ENCODE data around the gene FOLR1. TPM values are rescaled to one million over a fixed set of nuclear protein-coding genes. Genes with fewer than 3 reads are reported as not detected.
"Not testable (repeated sequence)": the region's sequence is repeated elsewhere in the genome, so short reads cannot be mapped to it uniquely, and the experiment has no call there.

FOLR1 gene
- total RNA-seq, 1 experiment from 2014 or later: 0.40 TPM

DNA sequence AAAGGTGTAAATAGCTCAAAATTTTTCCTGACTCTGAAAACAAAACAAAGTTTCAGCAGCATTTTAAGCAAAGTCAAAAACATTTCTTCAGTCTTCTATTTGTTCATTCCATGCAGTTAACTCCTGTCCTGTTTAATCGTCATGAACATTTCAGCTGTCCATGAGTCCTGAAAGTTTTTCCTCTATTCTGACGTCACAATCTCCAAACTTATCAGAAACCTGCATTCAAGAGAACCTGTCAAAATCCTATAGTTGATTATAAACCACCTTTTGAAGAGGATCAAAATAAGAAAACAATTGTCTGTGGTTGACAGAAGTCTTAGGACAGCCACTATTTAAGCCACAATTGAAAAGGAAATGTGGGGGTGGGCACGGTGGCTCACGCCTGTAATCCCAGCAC, 41.1 kb upstream of the FOLR1 start:
- intact Hi-C loops (cut with micrococcal nuclease): no loop called here
- ChIA-PET POLR2A (interaction anchor here (0.7 to 1.3 kb wide), 3 partner anchors 8 to 92 kb away, joined by 3 read pairs; no protein-coding TSS in a partner anchor), CTCF (interaction anchor here (0.7 kb wide), 1 partner anchor 280 kb away, joined by 5 read pairs; no protein-coding TSS in a partner anchor)
- no TSS peak for BruUV-seq (replicated peaks)
- Mint-ChIP-seq H3K4me3 (ENCODE audit: unreplicated experiment) (no peak overlapping the region), H3K27me3 (ENCODE audit: insufficient read depth, unreplicated experiment) (no peaks in the 10 kb centered on the region), H3K36me3 (ENCODE audit: insufficient read depth, unreplicated experiment) (no peaks in the 10 kb centered on the region), H3K27ac (ENCODE audit: low read depth, unreplicated experiment) (no peak overlapping the region), H3K4me1 (ENCODE audit: insufficient read depth, unreplicated experiment) (no peaks in the 10 kb centered on the region), H3K9me3 (ENCODE audit: unreplicated experiment) (no peaks in the 10 kb centered on the region)
- TF ChIP-seq, protein P1, sequence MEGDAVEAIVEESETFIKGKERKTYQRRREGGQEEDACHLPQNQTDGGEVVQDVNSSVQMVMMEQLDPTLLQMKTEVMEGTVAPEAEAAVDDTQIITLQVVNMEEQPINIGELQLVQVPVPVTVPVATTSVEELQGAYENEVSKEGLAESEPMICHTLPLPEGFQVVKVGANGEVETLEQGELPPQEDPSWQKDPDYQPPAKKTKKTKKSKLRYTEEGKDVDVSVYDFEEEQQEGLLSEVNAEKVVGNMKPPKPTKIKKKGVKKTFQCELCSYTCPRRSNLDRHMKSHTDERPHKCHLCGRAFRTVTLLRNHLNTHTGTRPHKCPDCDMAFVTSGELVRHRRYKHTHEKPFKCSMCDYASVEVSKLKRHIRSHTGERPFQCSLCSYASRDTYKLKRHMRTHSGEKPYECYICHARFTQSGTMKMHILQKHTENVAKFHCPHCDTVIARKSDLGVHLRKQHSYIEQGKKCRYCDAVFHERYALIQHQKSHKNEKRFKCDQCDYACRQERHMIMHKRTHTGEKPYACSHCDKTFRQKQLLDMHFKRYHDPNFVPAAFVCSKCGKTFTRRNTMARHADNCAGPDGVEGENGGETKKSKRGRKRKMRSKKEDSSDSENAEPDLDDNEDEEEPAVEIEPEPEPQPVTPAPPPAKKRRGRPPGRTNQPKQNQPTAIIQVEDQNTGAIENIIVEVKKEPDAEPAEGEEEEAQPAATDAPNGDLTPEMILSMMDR (IDR thresholded peaks at IDR 0.05; ENCODE audit: unreplicated experiment): no peak
- no peak for DNase-seq (ENCODE audit: unreplicated experiment)

DNA sequence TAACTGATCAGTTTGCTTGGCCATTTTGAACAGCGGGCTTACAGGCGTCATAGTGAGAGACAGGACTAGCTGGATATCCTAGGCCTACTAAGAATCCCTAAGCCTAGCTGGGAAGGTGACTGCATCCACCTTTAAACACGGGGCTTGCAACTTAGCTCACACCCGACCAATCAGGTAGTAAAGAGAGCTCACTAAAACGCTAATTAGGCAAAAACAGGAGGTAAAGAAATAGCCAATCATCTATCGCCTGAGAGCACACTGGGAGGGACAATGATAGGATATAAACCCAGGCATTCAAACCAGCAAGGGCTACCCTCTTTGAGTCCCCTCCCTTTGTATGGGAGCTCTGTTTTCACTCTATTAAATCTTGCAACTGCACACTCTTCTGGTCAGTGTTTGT, 38.1 kb upstream of the FOLR1 start:
- BruUV-seq (replicated peaks); H3K4me1 Mint-ChIP-seq (ENCODE audit: insufficient read depth, unreplicated experiment); H3K9me3 Mint-ChIP-seq (ENCODE audit: unreplicated experiment); H3K4me3 Mint-ChIP-seq (ENCODE audit: unreplicated experiment); intact Hi-C loops (cut with micrococcal nuclease); H3K36me3 Mint-ChIP-seq (ENCODE audit: insufficient read depth, unreplicated experiment); DNase-seq (ENCODE audit: unreplicated experiment); H3K27me3 Mint-ChIP-seq (ENCODE audit: insufficient read depth, unreplicated experiment); H3K27ac Mint-ChIP-seq (ENCODE audit: low read depth, unreplicated experiment): not testable (repeated sequence)
- ChIA-PET CTCF (interaction anchor here (6.5 kb wide), 1 partner anchor 10 kb away, joined by 46 read pairs; no protein-coding TSS in a partner anchor), POLR2A (interaction anchor here (0.8 to 1.8 kb wide), 3 partner anchors 9 to 114 kb away, joined by 4 to 10 read pairs (median 9); no protein-coding TSS in a partner anchor)

DNA sequence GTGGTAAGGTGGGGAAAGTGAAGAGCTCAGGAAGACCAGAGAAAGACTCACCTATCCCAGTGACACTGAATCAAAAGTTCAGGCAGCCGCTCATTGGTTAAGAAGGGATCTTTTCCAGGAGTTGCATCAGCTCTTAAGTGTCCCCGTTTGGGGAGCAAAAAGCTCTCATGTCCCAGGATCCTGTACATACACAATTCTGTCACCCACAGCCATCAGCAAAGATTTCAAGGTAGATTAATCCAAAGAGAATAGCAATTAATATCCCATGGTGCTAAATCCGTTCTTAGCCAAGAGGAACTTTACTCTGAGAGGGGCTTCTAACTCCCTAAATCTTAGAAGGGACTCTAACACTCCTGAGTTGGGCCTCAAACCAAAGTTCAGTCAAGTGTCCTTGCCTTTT, 37.1 kb upstream of the FOLR1 start:
- intact Hi-C loops (cut with micrococcal nuclease): no loop called here
- H3K4me1 Mint-ChIP-seq (ENCODE audit: insufficient read depth, unreplicated experiment): no peaks in the 10 kb centered on the region
- no TSS peak for BruUV-seq (replicated peaks)
- H3K27me3 Mint-ChIP-seq (ENCODE audit: insufficient read depth, unreplicated experiment): no peaks in the 10 kb centered on the region
- DNase-seq (ENCODE audit: unreplicated experiment): no peak
- H3K9me3 Mint-ChIP-seq (ENCODE audit: unreplicated experiment): no peaks in the 10 kb centered on the region
- ChIA-PET POLR2A (interaction anchor here (0.9 to 3.0 kb wide), 4 partner anchors 10 to 130 kb away, joined by 3 to 14 read pairs (median 10); partner anchors contain the start of gene ANAPC15), CTCF (interaction anchor here (0.8 to 6.5 kb wide), 2 partner anchors 11 to 130 kb away, joined by 3 to 46 read pairs; no protein-coding TSS in a partner anchor)
- no peak overlapping the region for H3K27ac Mint-ChIP-seq (ENCODE audit: low read depth, unreplicated experiment)
- no peaks in the 10 kb centered on the region for H3K36me3 Mint-ChIP-seq (ENCODE audit: insufficient read depth, unreplicated experiment)
- TF ChIP-seq, protein P1 (IDR thresholded peaks at IDR 0.05; ENCODE audit: unreplicated experiment): no peak
- H3K4me3 Mint-ChIP-seq (ENCODE audit: unreplicated experiment): no peak overlapping the region

DNA sequence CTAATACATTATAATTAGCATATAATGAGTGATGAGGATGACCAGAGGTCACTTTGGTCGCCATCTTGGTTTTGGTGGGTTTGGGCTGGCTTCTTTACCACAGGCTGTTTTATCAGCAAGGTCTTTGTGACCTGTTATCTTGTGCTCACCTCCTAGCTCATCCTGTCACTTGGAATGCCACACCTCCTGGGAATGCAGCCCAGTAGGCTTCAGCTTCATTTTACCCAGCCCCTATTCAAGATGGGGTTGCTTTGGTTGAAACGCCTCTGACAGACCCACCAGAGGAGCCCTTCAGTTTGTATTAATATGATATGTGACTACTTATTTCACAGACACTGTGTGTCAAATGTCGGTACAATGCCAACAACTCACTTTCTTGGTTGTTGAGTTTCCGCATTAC, 36.2 kb upstream of the FOLR1 start:
- BruUV-seq (replicated peaks): no TSS peak
- Mint-ChIP-seq H3K27me3 (ENCODE audit: insufficient read depth, unreplicated experiment) (no peaks in the 10 kb centered on the region), H3K4me1 (ENCODE audit: insufficient read depth, unreplicated experiment) (no peaks in the 10 kb centered on the region), H3K9me3 (ENCODE audit: unreplicated experiment) (no peaks in the 10 kb centered on the region), H3K27ac (ENCODE audit: low read depth, unreplicated experiment) (no peak overlapping the region), H3K36me3 (ENCODE audit: insufficient read depth, unreplicated experiment) (no peaks in the 10 kb centered on the region), H3K4me3 (ENCODE audit: unreplicated experiment) (no peak overlapping the region)
- intact Hi-C loops (cut with micrococcal nuclease): no loop called here
- TF ChIP-seq, protein P1 (IDR thresholded peaks at IDR 0.05; ENCODE audit: unreplicated experiment): no peak
- ChIA-PET CTCF (interaction anchor here (1.5 to 6.5 kb wide), 2 partner anchors 9 to 12 kb away, joined by 7 to 46 read pairs; no protein-coding TSS in a partner anchor), POLR2A (interaction anchor here (0.6 to 3.0 kb wide), 7 partner anchors 9 to 43 kb away, joined by 3 to 14 read pairs (median 4); partner anchors contain the start of gene ANAPC15)
- DNase-seq (ENCODE audit: unreplicated experiment): no peak

Data from MCF 10A (cell line).